Ammon's horn (tissue), 1 donor: ENCODE results near the gene KLHL28.

Source experiments
- DNase-seq: peaks from one replicate; pipeline ENCODE4 v3.0.0-alpha.2; 2016; ENCODE audit warnings: low spot score

Gene KLHL28

GRCh38 chr14:44961554-44962333 lies at the start of gene KLHL28, which contains the start of gene TOGARAM1:
TSS of gene KLHL28 (minus strand) at chr14:44961947. CDS start at chr14:44945928, 16,019 bp downstream.
TSS of gene TOGARAM1 (plus strand) at chr14:44962190. CDS start at chr14:44962422, 232 bp downstream.
- DNase-seq: peak; percentile 100

- DNase-seq: no peak
Observed at GRCh38 chr14:45003924-45004323, 42.2 kb upstream of the KLHL28 start.

GRCh38 chr14:44995770-44996294 lies 34.1 kb upstream of the KLHL28 start:
- no peak for DNase-seq

- DNase-seq: peak; percentile 86
Observed at GRCh38 chr14:44995196-44995595, 33.4 kb upstream of the KLHL28 start.

GRCh38 chr14:44990533-44990932 lies 28.8 kb upstream of the KLHL28 start:
- DNase-seq: no peak

- DNase-seq: no peak
Observed at GRCh38 chr14:44989497-44990440, 28.0 kb upstream of the KLHL28 start.

GRCh38 chr14:44988694-44989093 lies 26.9 kb upstream of the KLHL28 start:
- DNase-seq: no peak

- no peak for DNase-seq
Observed at GRCh38 chr14:44982594-44982993, 20.8 kb upstream of the KLHL28 start.

- no peak for DNase-seq
Observed at GRCh38 chr14:44981198-44981597, 19.5 kb upstream of the KLHL28 start.

GRCh38 chr14:44979740-44980356 lies 18.1 kb upstream of the KLHL28 start:
- no peak for DNase-seq

- DNase-seq: no peak
Observed at GRCh38 chr14:44979273-44979672, 17.5 kb upstream of the KLHL28 start.

- no peak for DNase-seq
Observed at GRCh38 chr14:44971459-44971858, 9.7 kb upstream of the KLHL28 start.

- no peak for DNase-seq
Observed at GRCh38 chr14:44970907-44971306, 9.2 kb upstream of the KLHL28 start.

- no peak for DNase-seq
Observed at GRCh38 chr14:44968714-44969113, 7.0 kb upstream of the KLHL28 start.

- DNase-seq: no peak
Observed at GRCh38 chr14:44966601-44967336, 5.0 kb upstream of the KLHL28 start.

GRCh38 chr14:44963775-44964380 lies 2.1 kb upstream of the KLHL28 start:
- peak; percentile 52 for DNase-seq

- no peak for DNase-seq
Observed at GRCh38 chr14:44963044-44963528, 1.3 kb upstream of the KLHL28 start.

- DNase-seq: peak; percentile 69
Observed at GRCh38 chr14:44962334-44963043, 742 bp upstream of the KLHL28 start.

- peak; percentile 69 for DNase-seq
Observed at GRCh38 chr14:44961151-44961553, 595 bp downstream of the KLHL28 start.

- DNase-seq: no peak
Observed at GRCh38 chr14:44960646-44961045, 1.1 kb downstream of the KLHL28 start.
